Measurements from ENCODE around the gene TUBGCP2. TPM values are rescaled to one million over a fixed set of nuclear protein-coding genes. Genes with fewer than 3 reads are reported as not detected.

TUBGCP2 gene
- total RNA-seq, 1 donor from 2014 or later, result 39.4 TPM

DNA sequence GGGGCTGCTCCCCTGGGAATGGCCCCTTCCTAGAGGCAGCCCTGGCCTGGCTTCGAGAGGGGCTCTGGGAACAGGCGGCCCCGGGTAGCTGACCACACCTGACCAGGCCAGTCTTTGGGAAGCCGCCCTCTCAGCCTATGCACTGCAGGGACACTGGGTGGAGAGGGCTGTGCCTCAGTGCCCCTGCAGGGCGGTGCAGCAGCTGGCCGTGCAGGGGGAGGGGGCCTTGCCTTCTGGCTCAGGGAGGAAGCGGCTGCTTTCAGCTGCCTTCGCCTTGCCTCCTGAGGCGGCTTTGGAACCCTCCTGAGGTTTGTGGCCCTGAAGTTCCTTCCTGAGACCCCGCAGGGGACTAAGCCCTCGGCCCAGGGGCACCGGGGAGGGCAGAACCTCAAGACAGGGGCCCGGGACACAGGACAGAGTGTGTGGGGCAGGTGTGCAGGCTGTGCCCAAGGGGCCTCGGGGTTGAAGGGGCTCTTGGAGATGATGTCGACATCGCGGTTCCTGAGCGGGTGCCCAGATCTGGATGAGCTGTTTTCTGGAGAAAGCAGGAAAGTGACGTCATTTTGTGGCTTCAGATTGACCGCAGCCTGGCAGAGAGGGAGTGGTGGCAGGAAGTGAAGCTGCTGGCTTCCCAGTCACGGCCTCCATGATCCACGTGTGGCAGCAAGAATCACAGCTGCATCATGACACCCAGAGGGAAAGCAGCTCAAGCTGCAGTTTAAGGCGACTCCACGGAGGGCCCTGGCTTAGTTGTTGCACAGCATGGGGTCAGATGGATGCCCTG lies 49.7 kb downstream of the TUBGCP2 start:
- intact Hi-C loops (cut with DNase I), result loop anchor here (10.0 kb wide), 1 partner anchor 114 kb away; no protein-coding TSS in a partner anchor

DNA sequence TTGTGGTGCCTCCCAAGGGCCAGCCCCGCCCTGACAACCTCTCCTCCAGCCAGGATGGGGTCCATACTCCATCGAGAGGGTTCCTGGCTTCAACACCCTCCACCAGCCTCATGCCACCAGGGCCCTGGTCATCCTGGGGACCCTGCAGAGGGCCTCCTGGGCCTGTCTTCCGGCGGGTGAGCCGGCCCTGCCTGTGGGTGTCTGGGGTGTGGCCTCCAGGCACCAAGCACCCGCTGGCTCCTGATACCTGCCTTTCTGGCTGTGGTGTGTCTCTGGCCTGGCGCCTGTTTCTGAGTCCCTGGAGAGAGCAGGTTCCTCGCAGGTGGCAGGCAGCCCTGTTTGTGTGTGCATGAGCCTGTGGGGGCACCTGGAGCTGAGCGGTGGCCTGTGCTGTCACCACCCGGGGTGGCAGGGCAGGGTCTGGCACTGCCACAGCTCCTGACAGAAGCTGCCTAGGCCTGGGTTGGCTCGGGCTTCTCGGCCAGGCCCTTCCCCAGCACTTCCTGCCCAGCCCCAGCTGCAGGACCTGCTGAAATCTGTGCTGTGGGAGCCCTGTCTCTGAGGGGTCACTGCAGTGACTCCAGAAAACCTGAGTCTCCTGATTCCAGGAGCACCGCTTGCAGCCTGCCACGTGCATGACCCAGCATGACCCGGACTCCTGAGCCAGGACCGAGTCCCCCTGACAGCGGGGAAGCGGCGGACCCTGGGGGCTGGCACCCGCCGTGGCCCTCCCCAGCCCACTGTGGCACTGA lies 50.4 kb downstream of the TUBGCP2 start:
- intact Hi-C loops (cut with DNase I), result loop anchor here (10.0 kb wide), 1 partner anchor 113 kb away; no protein-coding TSS in a partner anchor
- DNase-seq (ENCODE audit: low spot score), result no peak

More for the DNA sequence above, 49.7 kb downstream of the TUBGCP2 start:
- peak; percentile 92 for DNase-seq (ENCODE audit: low spot score)

DNA sequence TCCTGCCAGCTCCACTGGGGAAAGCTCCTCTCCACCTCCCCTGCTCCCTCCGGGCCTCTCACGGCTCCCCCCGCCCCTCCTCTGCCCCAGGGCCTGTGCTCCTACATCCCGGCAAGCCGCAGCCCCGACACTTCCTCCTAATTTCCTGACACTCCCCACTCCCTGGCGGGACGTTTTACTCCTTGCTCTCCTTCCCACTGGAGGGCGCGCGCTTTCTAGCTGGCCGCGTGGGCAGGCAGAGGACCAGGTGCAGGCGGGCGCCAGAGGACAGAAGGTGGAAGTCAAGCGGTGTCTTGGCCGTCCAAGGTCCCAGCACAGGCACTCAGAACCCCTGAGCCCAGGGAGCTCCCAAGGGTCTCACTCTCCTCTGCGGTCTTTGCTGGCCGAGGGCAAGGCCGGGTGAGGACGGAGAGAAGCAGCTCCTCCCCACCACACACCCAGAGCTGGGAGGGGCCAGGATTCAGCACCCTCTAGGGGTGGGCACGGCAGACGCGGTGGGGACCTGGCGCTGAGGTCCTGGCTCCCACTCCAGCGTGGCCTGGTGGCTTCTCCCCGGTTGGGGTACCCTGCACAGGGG lies 51.1 kb downstream of the TUBGCP2 start:
- peak; percentile 94 for DNase-seq (ENCODE audit: low spot score)
- intact Hi-C loops (cut with DNase I), result loop anchor here (10.0 kb wide), 1 partner anchor 113 kb away; no protein-coding TSS in a partner anchor

DNA sequence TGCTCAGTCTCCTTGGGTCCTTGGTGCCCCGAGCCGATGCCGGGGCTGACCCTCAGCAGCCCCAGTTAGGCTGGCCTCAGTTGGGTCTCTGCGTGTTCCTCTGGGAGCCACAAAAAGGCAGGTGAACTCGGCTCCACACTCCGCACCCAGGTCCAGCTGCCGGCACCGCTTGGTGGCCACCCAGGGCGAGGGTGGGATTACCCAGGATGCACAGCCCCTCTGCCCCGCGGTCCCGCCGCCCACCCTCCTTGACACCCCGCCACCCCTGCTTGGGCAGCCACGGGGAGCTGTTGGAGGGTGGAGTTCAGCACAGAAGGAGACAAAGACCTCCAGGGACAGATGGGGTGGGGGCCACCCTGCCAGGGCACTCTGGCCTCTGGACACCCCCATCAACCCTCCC lies 53.3 kb downstream of the TUBGCP2 start:
- DNase-seq (ENCODE audit: low spot score), result no peak
- intact Hi-C loops (cut with DNase I), result loop anchor here (10.0 kb wide), 1 partner anchor 111 kb away; no protein-coding TSS in a partner anchor

DNA sequence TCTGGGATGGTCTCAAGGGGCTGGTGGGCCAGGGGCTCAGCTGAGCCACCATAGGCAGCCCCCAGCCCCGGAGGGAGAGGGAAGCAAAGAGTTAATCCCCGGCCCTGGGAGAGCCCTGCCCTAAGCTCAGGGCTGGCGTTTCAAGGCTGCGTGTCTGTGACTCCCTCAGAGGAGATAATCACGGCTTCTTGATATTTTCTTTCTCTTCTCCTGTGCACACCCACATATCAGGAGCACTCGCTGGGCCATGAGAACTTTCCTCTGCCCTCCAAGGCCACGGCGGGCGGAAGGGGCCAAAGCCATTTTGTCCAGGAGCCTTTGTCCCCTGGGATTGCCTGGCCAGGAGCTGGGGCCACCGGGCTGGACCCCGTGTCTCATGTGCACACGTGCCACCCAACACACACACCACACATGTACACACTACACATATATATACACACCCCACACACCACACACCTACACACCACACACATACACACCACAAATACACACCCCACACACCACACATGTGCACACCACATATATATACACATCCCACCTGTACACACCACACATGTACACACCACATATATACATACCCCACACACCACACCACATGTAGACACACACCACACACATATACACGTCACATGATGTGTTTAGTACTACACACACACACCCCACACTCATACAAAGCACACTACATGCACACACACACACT lies 54.1 kb downstream of the TUBGCP2 start:
- no peak for DNase-seq (ENCODE audit: low spot score)
- intact Hi-C loops (cut with DNase I), result loop anchor here (10.0 kb wide), 1 partner anchor 110 kb away; no protein-coding TSS in a partner anchor

DNA sequence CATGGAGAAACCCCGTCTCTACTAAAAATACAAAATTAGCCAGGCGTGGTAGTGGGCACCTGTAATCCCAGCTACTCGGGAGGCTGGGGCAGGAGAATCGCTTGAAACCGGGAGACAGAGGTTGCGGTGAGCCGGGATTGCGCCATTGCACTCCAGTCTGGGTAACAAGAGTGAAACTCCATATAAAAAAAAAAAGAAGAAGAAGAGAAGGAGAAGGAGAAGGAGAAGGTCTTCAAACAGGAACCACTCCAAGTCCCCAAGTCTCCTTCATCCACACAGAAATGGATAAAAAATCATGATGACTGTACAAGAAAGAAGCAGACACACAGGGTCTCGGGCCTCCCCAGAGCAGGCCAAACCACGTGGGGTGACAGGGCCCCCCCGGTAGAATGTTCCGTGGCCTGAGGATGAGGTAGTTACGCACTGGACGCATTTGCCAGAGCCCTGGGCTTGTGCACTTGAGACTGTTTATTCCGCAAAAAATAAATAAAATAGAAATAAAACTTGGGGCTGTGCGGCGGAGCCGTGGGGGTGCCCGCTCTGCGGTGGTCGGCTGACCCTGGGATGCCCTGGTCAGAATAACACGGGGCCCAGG lies 55.2 kb downstream of the TUBGCP2 start:
- DNase-seq (ENCODE audit: low spot score), result no peak
- intact Hi-C loops (cut with DNase I), result loop anchor here (10.0 kb wide), 1 partner anchor 109 kb away; no protein-coding TSS in a partner anchor

DNA sequence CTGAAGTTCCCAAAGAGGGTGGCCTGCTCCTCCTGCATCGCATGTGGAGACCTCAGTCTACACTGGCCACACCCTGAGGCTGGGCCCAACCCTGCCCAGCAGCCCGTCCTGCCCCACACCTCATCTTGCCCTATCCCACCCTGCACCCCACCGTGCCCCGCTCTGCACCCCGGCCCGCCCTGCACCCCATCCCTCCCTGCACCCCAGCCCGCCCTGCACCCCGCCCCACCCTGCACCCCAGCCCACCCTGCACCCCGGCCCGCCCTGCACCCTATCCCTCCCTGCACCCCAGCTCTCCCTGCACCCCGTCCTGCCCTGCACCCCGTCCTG lies 56.5 kb downstream of the TUBGCP2 start:
- intact Hi-C loops (cut with DNase I), result loop anchor here (10.0 kb wide), 1 partner anchor 107 kb away; no protein-coding TSS in a partner anchor
- no peak for DNase-seq (ENCODE audit: low spot score)

DNA sequence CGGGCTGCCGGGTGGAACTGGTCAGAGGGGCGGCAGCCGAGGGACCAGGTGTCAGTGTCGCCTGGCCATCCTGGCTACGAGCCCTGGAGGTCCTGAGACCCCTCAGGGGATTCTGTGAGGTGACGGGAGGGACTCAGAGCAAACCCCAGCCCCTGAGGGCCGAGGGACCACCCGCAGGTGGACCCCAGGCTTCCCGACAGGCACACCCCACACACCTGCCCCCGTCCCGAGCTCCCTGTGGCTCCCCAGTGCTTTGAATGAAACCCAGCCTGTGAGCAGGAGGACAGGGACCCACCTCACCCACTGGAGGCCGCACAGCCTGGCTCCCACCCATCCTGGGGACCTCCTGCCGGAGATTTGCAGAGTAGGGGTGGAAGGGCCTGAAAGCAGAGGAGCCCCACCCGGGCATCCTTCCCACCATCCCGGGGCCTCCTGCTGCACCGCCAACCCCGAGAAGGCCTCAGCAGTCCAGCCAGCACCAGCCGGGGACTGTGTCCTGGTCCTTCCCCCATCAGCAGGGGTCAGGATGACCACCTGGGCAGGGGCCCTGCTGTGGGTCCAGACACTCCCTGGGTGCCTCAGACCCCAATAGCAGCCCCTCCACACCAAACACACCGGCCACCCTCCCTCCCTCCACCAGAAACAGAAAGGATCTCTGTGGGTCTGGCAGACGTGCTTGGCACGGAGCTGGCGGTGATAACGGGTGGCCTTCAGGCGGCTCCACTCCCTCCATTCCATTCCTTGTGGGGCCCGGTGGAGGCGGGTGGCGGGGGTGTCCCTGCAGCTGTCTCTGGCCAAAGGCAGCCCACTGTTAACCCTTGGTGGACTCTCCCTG lies 57.1 kb downstream of the TUBGCP2 start:
- intact Hi-C loops (cut with DNase I), result loop anchor here (10.0 kb wide), 1 partner anchor 107 kb away; no protein-coding TSS in a partner anchor
- no peak for DNase-seq (ENCODE audit: low spot score)

DNA sequence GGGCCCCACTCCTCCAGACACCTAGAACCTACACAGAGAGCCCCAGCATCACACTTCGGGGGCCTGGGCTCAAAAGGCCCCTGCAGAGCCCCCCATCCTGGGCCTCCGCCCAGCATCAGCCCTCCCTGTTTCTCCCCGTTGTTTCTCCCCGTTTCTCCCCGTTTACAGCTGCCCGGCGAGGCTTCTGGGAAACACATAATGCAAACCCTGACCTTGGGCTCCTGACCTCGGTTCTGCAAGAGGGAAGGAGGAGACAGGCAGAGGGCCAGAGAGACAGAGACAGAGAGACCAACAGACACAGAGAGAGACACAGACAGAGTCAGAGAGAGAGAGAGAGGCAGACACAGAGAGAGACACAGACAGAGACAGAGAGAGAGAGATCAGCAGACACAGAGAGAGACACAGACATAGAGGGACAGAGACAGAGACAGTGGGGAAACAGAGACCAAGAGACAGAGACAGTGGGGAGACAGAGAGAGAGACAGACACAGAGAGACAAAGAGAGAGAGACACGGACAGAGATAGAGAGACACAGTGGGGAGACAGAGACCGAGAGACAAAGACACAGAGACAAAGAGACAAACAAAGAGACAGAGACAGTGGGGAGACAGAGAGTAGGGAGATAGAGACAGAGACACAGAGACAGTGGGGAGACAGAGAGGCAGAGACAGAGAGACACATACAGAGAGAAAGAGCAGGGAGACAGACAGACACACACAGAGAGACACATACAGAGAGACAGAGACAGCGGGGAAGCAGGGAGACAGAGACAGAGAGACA lies 58.5 kb downstream of the TUBGCP2 start:
- intact Hi-C loops (cut with DNase I), result loop anchor here (10.0 kb wide), 1 partner anchor 105 kb away; no protein-coding TSS in a partner anchor
- DNase-seq (ENCODE audit: low spot score), result no peak

DNA sequence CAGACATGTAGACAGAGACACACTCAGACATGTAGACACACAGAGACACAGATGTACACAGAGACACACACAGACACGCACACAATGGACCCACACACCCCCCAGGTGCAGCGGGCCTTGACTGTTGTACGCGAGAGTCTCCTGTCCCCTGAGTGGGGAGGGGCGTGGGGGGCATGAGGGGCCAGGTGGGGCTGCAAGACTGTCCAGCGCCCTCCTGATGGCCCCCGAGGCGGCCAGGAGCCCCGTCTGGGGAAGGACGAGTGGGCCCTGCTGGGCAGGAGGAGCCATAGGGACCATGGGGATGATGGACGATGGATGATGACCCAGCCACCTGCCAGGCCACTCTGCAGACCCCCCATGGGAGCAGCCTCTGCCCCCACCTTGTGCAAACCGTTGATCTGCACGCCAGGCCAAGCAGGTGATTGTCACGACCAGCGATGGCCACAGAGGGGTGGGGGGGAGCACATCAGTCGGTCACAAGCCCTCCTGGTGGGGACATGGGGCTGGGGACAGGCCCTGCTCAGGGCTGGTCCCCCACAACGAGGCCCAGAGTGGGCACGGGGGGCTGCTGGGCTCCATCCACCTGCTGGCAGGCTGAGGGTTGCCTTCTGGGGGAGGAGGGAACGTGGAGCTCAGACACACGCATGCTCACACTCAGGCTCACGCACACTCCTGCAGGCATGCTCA lies 59.4 kb downstream of the TUBGCP2 start:
- intact Hi-C loops (cut with DNase I), result no loop called here
- no peak for DNase-seq (ENCODE audit: low spot score)

DNA sequence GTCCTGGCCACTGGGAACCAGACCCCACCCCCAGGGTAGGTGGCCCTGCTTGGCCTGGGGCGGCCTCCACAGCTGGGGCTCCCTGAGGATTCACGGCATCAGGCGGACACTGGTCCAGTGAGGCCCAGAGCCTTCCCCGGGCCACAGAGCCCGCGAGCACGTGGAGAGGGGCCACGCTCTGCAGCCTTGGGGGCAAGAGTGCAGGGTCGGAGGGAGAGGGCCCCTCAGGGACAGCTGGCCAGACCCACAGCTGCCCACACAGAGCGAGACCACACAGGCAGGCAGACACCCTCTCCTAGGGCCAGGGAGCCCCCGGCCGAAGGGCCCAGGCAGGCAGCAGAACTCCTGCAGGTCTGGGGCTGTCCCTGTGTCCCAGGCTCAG lies 60.3 kb downstream of the TUBGCP2 start:
- intact Hi-C loops (cut with DNase I), result no loop called here
- no peak for DNase-seq (ENCODE audit: low spot score)

DNA sequence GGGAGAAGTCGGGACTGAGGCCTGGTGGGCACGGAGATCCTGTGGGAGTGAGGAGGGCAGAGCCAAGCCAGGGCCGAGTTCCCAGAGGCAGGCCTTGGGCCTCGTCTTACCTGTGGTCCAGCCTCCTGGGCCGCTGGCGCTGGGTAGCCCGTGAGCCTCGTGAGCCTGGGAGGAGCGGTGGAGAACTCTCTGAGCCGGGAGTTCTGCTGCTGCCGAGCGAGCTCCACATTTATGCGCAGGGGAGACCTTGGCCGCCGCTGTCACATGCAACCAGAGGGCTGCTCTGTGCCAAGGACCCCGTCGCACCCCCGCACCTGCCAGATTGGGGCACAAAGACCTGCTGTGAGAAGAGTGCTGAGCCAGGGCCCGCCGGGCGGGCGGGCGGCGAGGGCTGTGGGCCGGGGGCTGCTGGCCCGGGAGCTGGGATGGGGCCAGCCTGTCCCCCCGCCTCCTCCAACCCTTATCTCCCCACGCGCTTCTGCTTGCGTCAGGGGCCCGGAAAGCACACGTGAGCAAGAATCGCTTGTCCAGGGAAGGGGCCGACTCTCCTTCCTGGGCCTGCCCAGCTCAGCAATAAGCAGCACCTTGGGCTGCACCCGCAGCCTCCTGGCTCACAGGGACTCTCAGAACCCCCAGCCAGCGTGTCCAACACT lies 60.9 kb downstream of the TUBGCP2 start:
- no peak for DNase-seq (ENCODE audit: low spot score)
- intact Hi-C loops (cut with DNase I), result no loop called here

DNA sequence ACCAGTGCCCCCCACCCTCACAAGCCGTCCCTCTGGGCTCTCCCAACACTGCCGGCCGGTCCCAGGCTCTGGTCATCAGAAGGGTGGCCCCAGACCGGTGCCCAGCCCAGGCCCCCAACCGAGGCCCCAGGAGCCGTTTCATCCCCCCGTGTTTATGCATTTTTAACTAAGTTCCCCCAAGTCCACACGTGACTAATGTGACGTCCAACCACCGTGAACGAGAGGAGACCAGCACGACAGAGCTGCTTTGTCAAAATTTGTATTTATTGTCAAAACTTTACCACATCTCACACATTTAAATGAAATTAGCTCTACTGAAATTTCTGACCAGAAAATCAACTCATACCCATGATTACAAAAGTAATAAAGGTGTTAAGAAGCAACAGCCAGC lies 62.4 kb downstream of the TUBGCP2 start:
- intact Hi-C loops (cut with DNase I), result no loop called here

DNA sequence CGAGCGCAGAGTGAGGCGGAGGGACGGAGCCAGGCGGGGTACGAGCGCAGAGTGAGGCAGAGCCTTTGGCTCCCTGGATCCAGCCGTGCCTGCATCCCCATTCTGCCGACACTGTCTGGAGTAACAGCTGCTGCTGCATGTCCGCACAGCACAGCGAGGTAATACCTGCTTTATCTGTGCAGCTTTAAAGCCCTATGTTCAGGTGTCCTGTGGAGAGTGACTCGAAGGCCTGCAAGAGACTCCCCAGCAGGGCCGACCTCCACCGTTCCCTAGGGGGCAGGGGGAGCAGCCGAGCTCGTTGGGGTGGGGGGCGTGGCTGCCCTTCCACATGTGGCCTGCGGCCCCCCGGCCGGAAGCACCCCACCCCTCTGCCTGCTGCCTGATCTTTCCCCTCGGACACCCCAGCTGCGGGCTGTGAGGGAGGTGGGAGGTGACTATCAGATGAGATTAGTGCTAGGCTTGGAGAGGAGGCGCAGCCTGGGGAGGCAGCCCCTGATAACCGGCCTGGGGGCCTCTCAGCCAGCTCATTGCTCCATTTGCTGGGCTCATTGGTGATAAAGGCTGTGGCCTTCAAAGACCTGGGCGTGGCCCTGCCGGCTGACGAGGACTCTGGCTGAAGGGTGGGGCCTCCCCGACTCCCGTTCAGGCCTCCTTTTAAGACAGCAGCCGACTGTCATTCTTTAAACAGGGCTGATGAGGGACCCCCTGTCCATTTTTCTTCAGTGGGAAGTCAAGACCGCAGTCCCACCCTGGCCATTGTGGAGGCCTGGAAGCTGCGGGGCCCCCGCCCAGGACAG lies 63.0 kb downstream of the TUBGCP2 start:
- no peak for DNase-seq (ENCODE audit: low spot score)
- intact Hi-C loops (cut with DNase I), result no loop called here

More for the DNA sequence above, 62.4 kb downstream of the TUBGCP2 start:
- DNase-seq (ENCODE audit: low spot score), result no peak

DNA sequence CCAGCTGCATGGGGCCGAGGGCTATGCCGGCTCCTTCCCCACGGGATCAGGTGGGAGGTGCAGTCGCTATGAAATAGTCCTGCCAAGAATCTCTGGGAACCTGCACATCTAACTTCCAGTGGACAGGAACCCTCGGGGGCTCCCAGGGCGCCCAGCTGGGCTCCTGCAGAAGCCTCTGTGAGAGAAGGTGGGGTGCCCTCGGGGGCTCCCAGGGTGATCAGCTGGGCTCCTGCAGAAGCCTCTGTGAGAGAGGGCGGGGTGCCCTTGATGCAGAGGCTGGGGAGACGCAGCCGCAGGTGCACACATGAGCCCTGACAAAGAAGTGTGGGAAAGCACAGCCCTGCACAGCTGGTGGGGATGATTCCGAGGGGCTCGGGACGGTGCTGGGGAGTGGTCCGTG lies 65.1 kb downstream of the TUBGCP2 start:
- no peak for DNase-seq (ENCODE audit: low spot score)
- intact Hi-C loops (cut with DNase I), result no loop called here

Data from cardiac septum (tissue), 1 donor.